NB4 (cell line): ENCODE measurements around the gene SLC39A11.

ENCODE experiments used
- DNase-seq: peaks from one replicate; pipeline ENCODE4 v3.0.0; 2010; ENCODE audit warnings: low read depth
- H3K4me3 ChIP-seq: one replicate; pipeline ENCODE4 v1.5.1; 2011; ENCODE audit warnings: mild to moderate bottlenecking, low read depth, low read length, moderate library complexity
- CTCF ChIP-seq: IDR thresholded peaks from one replicate; pipeline ENCODE4 v1.5.1; 2012; ENCODE audit warnings: low read depth, low read length
- MYC ChIP-seq: IDR thresholded peaks from 2 replicates; pipeline ENCODE4 v1.6.1; 2011; ENCODE audit warnings: low read depth, low read length
- POLR2A ChIP-seq: IDR thresholded peaks from 2 replicates; pipeline ENCODE4 v1.6.1; 2011; ENCODE audit warnings: mild to moderate bottlenecking; ENCODE audit not compliant: insufficient read length; ENCODE audit errors: extremely low read depth
- TF ChIP-seq, protein P1 (sequence below): IDR thresholded peaks from 2 replicates; pipeline ENCODE4 v1.6.1; 2011; ENCODE audit warnings: low read depth, low read length

SLC39A11 gene

DNA sequence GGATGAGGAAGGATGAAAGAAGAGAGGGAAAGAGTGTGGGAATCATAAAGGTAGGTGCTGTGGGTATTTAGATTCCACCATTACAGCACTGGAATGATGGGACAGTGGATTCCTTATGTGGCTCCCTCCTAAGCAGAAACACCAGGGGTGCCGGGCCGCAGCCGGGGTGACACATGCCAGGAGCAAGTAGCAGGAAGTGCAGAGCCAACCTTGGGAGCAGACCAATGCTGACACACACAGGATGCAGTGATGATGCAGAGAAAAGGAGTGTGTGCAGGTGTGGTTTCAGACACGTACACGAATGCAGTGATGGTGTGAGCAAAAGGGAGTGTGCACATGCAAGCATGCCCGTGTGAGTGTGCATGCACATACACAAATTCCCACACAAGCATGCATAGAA, 338.0 kb downstream of the SLC39A11 start:
- TF ChIP-seq POLR2A = no peak
- no peak for TF ChIP-seq MYC
- TF ChIP-seq, protein P1, sequence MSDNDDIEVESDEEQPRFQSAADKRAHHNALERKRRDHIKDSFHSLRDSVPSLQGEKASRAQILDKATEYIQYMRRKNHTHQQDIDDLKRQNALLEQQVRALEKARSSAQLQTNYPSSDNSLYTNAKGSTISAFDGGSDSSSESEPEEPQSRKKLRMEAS = no peak
- no peak for TF ChIP-seq CTCF
- H3K4me3 ChIP-seq = no peak overlapping the region
- DNase-seq = no peak

- no peak overlapping the region for H3K4me3 ChIP-seq
- DNase-seq = no peak
- TF ChIP-seq MYC (no peak), CTCF (no peak), POLR2A (no peak)
- TF ChIP-seq, protein P1 = no peak
Observed at GRCh38 chr17:72751746-72752145, 340.7 kb downstream of the SLC39A11 start.

- no peak for TF ChIP-seq MYC
- no peak for TF ChIP-seq CTCF
- TF ChIP-seq, protein P1 = no peak
- no peak for TF ChIP-seq POLR2A
- H3K4me3 ChIP-seq = no peak overlapping the region
- DNase-seq = no peak
Observed at GRCh38 chr17:72749119-72749572, 343.3 kb downstream of the SLC39A11 start.

DNA sequence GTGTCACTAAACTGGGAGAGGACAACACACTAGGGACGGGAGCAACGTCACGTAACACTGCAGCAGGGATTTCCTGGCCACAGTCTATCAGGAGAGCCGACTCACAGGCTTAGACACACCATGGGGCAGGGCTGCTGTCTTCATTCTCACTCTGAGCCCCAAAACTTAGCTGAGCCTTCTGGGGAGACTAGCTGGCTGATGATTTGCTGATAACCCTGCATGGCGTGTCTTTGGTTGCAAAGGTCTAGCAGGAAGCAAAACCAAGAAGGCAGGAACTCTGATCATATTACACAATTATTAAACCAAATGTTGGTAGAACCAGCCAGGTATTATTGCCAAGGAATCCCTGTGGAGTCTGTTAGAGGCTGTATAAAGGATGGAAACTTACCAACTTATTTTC, 345.0 kb downstream of the SLC39A11 start:
- TF ChIP-seq, protein P1 = no peak
- TF ChIP-seq MYC (no peak), POLR2A (no peak), CTCF (no peak)
- no peak for DNase-seq
- H3K4me3 ChIP-seq = no peak overlapping the region

DNA sequence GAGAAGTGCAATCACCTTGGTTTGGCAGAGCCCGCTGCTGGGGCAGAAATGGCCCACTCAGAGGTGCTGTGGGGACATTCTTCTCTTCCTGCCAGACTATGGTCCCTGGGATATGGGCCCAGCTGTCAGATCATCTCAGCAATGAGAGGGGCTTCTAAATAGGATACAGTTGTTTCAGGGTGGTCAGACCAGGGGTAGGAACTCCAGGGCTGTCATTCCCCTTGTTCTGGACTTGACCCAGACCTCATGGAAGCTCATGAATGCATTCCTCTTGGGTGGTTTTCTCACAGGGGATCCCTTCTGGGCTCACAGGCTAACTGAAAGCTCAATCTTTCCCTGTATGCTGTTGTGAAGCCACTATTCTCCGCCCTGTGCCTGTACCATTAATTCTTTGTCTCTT, 347.2 kb downstream of the SLC39A11 start:
- no peak overlapping the region for H3K4me3 ChIP-seq
- DNase-seq = no peak
- TF ChIP-seq CTCF (no peak), POLR2A (no peak), MYC (no peak)
- TF ChIP-seq, protein P1 = no peak

DNA sequence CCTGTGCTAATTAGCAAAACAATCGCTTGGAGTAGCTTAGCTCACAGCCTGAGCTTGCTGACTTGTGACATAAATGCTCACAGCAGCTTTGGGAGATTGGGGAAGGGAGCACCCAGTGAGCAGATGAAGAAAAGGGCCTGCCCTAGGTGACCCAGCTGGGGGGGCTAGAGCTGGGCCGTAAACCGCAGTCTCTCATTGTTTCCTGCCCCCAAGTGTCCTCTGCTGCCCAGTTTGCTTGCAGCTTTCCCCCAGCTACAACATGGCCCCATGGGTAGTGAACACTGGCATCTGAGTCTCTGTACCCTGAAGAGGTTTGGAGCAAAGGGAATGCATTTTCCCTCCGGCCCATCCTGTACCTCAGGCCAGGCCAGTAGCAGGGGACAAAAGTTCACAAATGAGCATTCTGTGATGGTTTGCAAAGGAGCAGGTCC, 349.4 kb downstream of the SLC39A11 start:
- TF ChIP-seq CTCF (no peak), MYC (no peak)
- TF ChIP-seq, protein P1 = no peak
- no peak for DNase-seq
- no peak overlapping the region for H3K4me3 ChIP-seq
